ENCODE measurements around the gene CD86.
A peak's percentile ranks its signal among the peaks of the same experiment; 100 is the strongest.
"Not testable (repeated sequence)": the region's sequence is repeated elsewhere in the genome, so short reads cannot be mapped to it uniquely, and the experiment has no call there.

The CD86 gene, protein sequence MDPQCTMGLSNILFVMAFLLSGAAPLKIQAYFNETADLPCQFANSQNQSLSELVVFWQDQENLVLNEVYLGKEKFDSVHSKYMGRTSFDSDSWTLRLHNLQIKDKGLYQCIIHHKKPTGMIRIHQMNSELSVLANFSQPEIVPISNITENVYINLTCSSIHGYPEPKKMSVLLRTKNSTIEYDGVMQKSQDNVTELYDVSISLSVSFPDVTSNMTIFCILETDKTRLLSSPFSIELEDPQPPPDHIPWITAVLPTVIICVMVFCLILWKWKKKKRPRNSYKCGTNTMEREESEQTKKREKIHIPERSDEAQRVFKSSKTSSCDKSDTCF

GRCh38 chr3:122055215-122055614 lies at the start of gene CD86:
TSS of gene CD86 (plus strand) at chr3:122055362. CDS start at chr3:122055490, 128 bp downstream.
- peak; percentile 14 for DNase-seq

GRCh38 chr3:122006267-122006666 lies 48.9 kb upstream of the CD86 start:
- DNase-seq: no peak

DNA sequence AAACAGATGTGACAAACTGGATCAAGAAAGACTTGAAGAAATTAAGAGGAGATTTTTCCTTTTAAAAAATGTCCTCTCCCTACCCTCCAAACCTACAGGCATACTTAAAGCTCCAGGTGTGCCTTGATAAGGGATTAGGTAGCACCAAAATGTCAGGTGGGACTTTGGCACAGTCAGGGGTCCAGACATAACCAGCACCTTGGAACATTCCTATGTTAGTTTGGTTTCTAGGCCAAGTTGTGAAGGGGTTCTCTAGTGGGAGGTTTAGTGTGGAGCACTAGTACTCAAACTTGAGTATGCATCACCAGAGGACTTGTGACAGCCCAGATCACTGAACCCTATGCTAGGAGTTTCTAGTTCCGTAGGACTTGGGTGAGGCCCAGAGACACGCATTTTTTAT lies 47.0 kb upstream of the CD86 start:
- DNase-seq: no peak

- no peak for DNase-seq
Observed at GRCh38 chr3:122010506-122010905, 44.7 kb upstream of the CD86 start.

DNA sequence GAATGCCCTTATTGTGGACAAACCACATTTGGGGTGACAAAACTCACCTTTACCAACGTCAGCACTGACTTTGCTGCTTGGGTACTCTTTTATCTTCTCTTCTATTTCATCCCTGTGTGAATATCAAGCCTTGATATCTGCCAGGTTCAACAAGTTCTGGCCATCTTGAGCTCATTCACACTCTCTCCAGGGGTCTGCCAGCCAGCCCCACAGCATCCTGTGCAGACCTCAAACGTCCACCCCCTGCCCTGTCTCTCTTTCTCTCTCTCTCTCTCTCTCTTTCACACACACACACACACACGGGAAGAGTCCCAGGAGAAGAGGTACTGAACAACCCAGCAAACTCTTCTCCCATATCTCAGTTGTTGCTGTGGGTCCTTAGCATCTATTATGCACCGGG lies 43.8 kb upstream of the CD86 start:
- no peak for DNase-seq

DNA sequence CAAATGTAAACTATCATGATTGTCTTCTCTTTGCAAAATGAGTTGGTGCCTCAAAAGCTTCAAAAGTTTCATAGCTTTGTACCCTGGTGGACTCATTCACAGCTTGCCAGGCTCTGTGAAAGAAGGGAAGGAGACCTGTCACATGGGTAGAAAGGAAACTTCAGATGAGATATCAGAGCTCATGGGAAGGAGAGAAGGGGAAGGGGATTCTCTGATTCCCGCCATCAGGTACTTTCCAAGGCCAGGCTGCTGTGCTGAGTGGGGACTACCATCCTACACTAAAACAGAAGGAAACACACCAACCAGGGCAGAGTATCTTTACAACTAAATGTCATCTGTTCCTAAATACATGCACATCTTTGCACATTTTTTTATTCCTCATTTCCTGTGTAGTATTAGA lies 42.3 kb upstream of the CD86 start:
- no peak for DNase-seq

DNA sequence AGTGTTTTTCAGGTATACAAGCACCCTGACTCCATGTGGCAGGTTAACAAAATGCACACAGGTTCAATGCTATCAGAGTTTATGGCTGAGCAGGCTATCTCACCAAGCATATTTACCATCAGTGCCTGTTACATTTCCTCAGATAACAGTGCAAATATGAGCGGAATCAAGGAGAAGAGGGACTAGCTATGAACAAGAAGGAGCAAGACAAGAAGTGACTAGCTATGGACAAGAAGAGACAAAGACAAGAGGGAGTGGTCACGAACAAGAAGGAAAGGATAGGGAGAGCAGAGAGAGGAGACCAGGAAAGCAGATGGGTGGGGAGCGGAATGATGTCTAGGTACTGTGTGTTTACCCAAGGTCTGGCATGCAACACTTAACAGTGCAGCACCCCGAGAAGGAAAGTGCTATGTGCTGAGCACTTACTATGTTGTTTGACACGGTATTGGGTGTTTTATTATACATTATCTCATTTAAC lies 41.7 kb upstream of the CD86 start:
- no peak for DNase-seq

GRCh38 chr3:122014741-122015140 lies 40.4 kb upstream of the CD86 start:
- no peak for DNase-seq

DNA sequence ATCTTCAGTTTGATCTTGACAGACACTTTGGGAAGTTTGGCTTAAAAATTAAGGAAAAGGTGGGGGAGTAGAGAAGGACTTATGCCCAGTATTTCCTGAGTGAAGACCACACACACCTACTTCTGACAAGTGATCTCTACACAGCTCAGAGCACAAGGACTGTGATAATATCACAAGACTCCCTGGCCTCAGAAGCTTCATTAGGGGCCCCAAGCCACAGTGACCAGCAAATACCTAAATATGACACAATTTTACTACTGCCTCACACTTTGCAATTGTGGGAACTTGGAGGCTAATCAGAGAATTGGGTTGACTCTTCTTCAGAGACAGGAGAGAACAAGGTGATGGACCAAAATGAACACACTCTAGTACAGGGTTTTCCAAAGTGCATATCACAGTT lies 35.7 kb upstream of the CD86 start:
- DNase-seq: no peak

DNA sequence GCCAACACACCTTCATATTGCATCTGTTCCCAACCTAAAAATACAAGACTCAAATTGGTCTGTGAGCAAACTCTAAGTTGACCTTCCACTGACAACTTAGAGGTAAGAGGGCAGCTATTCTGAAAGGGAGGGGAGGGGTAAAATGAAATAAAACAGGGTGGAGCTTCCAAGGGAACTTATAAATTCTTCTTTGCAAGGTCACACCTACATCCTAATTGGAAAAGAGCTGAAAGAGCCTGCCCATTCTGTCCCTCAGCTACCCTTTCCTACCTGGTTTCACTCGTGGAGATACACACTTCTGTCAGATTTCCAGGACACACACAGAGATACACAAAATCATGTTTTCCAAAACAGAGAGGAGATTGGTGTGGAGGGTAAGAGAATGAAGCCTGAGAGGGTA lies 34.1 kb upstream of the CD86 start:
- no peak for DNase-seq

DNA sequence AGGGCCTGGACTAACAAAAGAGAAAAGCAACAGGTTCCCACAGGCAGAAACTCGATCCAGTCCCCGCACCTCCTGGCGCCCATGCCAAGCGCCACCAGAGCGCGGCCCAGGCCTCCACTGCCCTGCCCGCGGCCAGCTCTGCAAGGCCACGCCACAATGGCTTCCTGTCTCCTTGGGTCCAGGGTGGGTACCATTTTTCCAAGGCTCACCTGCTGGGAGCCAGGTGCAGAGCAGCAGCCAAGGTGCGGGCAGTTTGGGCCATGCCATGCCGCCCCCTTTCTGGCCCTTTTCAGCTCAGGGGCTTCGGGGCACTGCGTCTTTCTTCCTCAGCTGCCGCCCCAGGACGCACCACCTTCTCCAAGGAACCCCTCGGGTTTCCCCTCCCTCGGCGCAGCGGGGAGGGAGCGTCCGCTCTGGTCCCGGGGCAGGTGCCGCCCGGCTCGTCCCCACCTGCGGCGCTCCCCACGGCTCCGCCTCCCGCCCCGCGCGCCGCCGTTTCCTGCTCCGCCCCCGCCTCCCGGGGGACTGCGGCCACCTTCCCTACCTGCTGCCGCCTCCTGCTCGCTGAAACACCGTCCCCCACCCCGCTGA lies 33.3 kb upstream of the CD86 start, which contains the start of gene ILDR1:
Gene ILDR1 (minus strand): TSS at position 437 of the 591 bp plus-strand sequence. CDS start 170 bp downstream, at position 267.
- no peak for DNase-seq

GRCh38 chr3:122023335-122023910 lies 31.7 kb upstream of the CD86 start:
- no peak for DNase-seq

- no peak for DNase-seq
Observed at GRCh38 chr3:122024800-122025199, 30.4 kb upstream of the CD86 start.

DNA sequence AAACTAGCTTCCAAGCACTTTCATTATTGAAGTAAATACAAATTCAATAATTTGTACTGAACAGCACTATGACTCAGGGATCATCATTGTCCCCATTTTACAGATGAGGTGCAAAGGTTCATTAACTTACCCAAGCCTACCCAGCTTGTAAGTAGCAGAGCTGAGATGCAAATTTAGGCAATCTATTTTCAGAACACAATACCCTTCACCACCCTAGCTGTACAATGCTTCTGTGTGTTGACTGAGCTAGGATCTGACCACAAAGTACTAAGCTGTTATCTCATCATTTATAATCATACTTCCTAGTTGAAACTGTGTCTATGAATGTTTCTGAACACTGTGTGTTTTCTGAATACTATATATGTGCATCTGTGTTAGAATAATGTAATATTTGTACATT lies 29.9 kb upstream of the CD86 start:
- DNase-seq: no peak

DNA sequence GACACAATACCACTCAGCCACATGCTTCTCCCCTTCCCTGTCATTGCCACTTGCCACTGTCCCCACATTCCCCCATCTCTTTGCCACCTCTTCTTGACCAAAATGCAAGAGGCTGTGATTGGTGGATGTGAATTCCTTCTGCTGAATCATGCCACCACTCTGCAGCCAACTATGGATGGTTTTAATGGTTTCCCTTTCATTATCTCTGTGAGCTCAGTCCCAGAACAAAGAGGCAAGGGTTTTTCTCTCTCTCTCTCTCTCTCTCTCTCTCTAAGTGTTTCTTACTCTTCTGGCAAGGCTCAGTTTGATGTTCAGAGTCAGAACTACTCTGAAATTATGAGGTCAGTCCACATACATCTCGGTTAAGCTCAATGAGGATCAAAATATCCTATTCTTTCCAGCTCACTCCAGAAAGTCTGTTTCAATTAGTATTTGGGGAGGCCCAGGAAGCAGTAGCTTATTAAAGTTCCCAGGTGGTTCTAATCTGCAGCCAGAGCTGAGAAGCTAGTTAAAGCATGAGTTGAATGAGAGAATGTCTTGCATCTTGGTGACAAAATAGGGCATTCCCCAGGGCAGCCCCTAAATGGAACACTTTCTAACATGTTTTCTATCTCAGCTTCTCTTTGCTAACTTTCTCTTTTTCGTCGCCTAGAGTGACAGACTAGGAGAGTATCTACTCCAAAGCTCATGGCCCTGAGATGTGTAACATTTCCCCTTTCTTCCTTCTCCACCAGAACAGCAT lies 24.6 kb upstream of the CD86 start:
- DNase-seq: no peak

DNA sequence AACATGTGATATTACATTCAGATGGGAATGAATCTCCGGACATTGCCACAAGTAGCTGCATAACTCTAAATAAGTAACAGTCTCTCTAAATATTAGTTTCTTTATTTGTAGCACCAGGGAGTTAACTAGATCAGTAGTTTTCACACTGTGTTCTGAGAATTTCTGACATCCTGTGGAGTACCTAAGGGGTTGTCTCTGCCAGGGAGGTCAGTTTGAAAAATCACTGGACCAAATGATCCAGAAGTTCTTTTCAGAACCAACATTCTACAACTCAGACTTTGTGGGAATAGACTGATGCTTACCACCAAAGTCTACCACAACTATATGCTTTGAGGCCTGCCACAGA lies 24.1 kb upstream of the CD86 start:
- no peak for DNase-seq

DNA sequence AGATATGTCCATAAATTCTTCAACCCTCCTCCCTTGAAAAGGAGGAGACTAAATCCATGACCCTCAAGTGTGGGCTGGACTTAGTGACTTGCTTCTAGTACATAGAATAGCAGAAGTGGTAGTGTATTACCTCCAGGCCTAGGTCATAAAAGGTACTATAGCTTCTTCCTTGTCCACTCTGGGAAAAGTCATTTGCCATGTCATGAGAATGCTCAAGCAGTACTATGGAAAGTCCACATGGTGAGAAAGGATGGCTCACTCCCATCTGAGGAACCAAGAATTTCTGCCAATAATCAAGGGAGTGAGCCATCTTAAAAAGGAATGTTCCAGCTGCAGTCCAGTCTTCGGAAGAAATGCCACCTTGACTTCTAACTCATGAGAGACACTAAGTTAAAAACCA lies 22.6 kb upstream of the CD86 start:
- no peak for DNase-seq

- no peak for DNase-seq
Observed at GRCh38 chr3:122033023-122033422, 22.1 kb upstream of the CD86 start.

DNA sequence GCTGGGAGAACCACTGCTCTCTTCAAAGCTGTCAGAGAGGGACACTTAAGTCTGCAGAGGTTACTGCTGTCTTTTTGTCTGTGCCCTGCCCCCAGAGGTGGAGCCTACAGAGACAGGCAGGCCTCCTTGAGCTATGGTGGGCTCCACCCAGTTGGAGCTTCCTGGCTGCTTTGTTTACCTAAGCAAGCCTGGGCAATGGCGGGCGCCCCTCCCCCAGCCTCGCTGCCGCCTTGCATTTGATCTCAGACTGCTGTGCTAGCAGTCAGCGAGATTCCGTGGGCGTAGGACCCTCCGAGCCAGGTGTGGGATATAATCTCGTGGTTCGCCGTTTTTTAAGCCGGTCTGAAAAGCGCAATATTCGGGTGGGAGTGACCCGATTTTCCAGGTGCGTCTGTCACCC lies 7.9 kb upstream of the CD86 start:
- DNase-seq: not testable (repeated sequence)

- DNase-seq: not testable (repeated sequence)
Observed at GRCh38 chr3:122047773-122048172, 7.4 kb upstream of the CD86 start.

- no peak for DNase-seq
Observed at GRCh38 chr3:122052968-122053367, 2.2 kb upstream of the CD86 start.

DNA sequence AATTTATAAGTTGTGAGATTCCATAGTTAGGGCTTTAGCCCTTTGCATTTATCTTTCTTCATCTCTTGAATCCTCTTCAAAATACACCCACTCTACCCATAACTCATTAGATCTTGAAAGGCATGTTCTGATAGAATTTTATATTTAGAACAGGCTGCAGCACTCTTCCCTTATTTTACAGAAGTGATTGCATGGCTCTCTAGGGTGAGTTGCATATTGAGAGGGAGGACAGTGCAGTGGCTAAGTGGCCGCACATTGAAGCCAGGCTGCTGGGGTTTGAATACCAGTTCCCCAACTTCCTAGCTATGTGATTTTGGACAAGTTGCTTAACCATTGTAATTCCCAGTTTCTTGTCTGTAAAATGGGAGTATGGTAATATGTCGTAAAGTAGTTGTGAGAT lies 2.5 kb downstream of the CD86 start:
- DNase-seq: no peak

GRCh38 chr3:122058294-122058693 lies 3.1 kb downstream of the CD86 start:
- no peak for DNase-seq

Measured in midbrain (tissue), 1 donor.